Measurements from ENCODE around the gene ANKRD29. TPM values are rescaled to one million over a fixed set of nuclear protein-coding genes. Genes with fewer than 3 reads are reported as not detected.
A peak's percentile ranks its signal among the peaks of the same experiment; 100 is the strongest.
"Not testable (repeated sequence)": the region's sequence is repeated elsewhere in the genome, so short reads cannot be mapped to it uniquely, and the experiment has no call there.

The ANKRD29 gene
- total RNA-seq, 2 donors from 2014 or later, result not detected

- Mint-ChIP-seq H3K36me3 (no peaks in the 10 kb centered on the region), H3K27ac (no peak overlapping the region), H3K9me3 (no peaks in the 10 kb centered on the region)
- DNase-seq (ENCODE audit: low spot score in 2 of 2), result no peak
- ATAC-seq, result no peak
These were observed 27.2 kb downstream of the ANKRD29 start for GRCh38 chr18:23635283-23636070.

GRCh38 chr18:23634692-23635091 is 28.0 kb downstream of the ANKRD29 start:
- DNase-seq (ENCODE audit: low spot score in 2 of 2), result no peak
- Mint-ChIP-seq H3K9me3 (no peaks in the 10 kb centered on the region), H3K27ac (peak overlapping the region in 1 of 2 donors; percentile 16), H3K36me3 (no peaks in the 10 kb centered on the region)
- no peak for ATAC-seq

GRCh38 chr18:23632615-23633014 is 30.1 kb downstream of the ANKRD29 start:
- ATAC-seq (no peak), DNase-seq (ENCODE audit: low spot score in 2 of 2) (no peak)
- no peaks in the 10 kb centered on the region for H3K9me3 Mint-ChIP-seq
- H3K27ac Mint-ChIP-seq, result no peak overlapping the region
- no peaks in the 10 kb centered on the region for H3K36me3 Mint-ChIP-seq

GRCh38 chr18:23631746-23632145 is 31.0 kb downstream of the ANKRD29 start:
- DNase-seq (ENCODE audit: low spot score in 2 of 2), result no peak
- no peak for ATAC-seq
- Mint-ChIP-seq H3K36me3 (no peaks in the 10 kb centered on the region), H3K27ac (no peak overlapping the region), H3K9me3 (no peaks in the 10 kb centered on the region)

GRCh38 chr18:23631312-23631711 is 31.4 kb downstream of the ANKRD29 start:
- Mint-ChIP-seq H3K36me3 (no peaks in the 10 kb centered on the region), H3K9me3 (no peaks in the 10 kb centered on the region), H3K27ac (no peak overlapping the region)
- ATAC-seq (no peak), DNase-seq (ENCODE audit: low spot score in 2 of 2) (no peak)

- DNase-seq (ENCODE audit: low spot score in 2 of 2), result no peak
- no peaks in the 10 kb centered on the region for H3K9me3 Mint-ChIP-seq
- no peak overlapping the region for H3K27ac Mint-ChIP-seq
- peak in 1 of 2 donors; percentile 20 for ATAC-seq
- H3K36me3 Mint-ChIP-seq, result no peaks in the 10 kb centered on the region
These were observed 33.2 kb downstream of the ANKRD29 start for GRCh38 chr18:23629444-23629946.

- Mint-ChIP-seq H3K36me3 (no peaks in the 10 kb centered on the region), H3K9me3 (no peaks in the 10 kb centered on the region)
These were observed 34.7 kb downstream of the ANKRD29 start for GRCh38 chr18:23627970-23628369.

GRCh38 chr18:23627321-23627720 is 35.4 kb downstream of the ANKRD29 start:
- ATAC-seq (no peak), DNase-seq (ENCODE audit: low spot score in 2 of 2) (no peak)
- no peak overlapping the region for H3K27ac Mint-ChIP-seq
- no peaks in the 10 kb centered on the region for H3K36me3 Mint-ChIP-seq
- H3K9me3 Mint-ChIP-seq, result no peaks in the 10 kb centered on the region

More at GRCh38 chr18:23627970-23628369, 34.7 kb downstream of the ANKRD29 start:
- DNase-seq (ENCODE audit: low spot score in 2 of 2), result no peak
- no peak overlapping the region for H3K27ac Mint-ChIP-seq
- ATAC-seq, result no peak

- no peak overlapping the region for H3K27ac Mint-ChIP-seq
These were observed 36.0 kb downstream of the ANKRD29 start for GRCh38 chr18:23626451-23627279.

GRCh38 chr18:23623040-23623439 is 39.7 kb downstream of the ANKRD29 start:
- ATAC-seq (no peak), DNase-seq (ENCODE audit: low spot score in 2 of 2) (no peak)
- H3K9me3 Mint-ChIP-seq, result no peaks in the 10 kb centered on the region
- no peaks in the 10 kb centered on the region for H3K36me3 Mint-ChIP-seq
- no peak overlapping the region for H3K27ac Mint-ChIP-seq

More at GRCh38 chr18:23626451-23627279, 36.0 kb downstream of the ANKRD29 start:
- H3K36me3 Mint-ChIP-seq, result no peaks in the 10 kb centered on the region
- no peak for ATAC-seq
- H3K9me3 Mint-ChIP-seq, result no peaks in the 10 kb centered on the region
- DNase-seq (ENCODE audit: low spot score in 2 of 2), result no peak

- no peak for DNase-seq (ENCODE audit: low spot score in 2 of 2)
- no peaks in the 10 kb centered on the region for H3K36me3 Mint-ChIP-seq
- no peaks in the 10 kb centered on the region for H3K9me3 Mint-ChIP-seq
- H3K27ac Mint-ChIP-seq, result no peak overlapping the region
- peak; percentile 34 to 51 for ATAC-seq
These were observed 43.3 kb downstream of the ANKRD29 start for GRCh38 chr18:23619388-23619881.

GRCh38 chr18:23618862-23619387 is 43.8 kb downstream of the ANKRD29 start:
- ATAC-seq, result peak; percentile 34 to 54
- Mint-ChIP-seq H3K27ac (no peak overlapping the region), H3K9me3 (no peaks in the 10 kb centered on the region), H3K36me3 (no peaks in the 10 kb centered on the region)
- no peak for DNase-seq (ENCODE audit: low spot score in 2 of 2)

GRCh38 chr18:23617412-23618014 is 45.2 kb downstream of the ANKRD29 start:
- Mint-ChIP-seq H3K36me3 (no peaks in the 10 kb centered on the region), H3K27ac (no peak overlapping the region), H3K9me3 (no peaks in the 10 kb centered on the region)
- DNase-seq (ENCODE audit: low spot score in 2 of 2), result no peak
- no peak for ATAC-seq

- DNase-seq (ENCODE audit: low spot score in 2 of 2) (no peak), ATAC-seq (no peak)
- Mint-ChIP-seq H3K9me3 (no peaks in the 10 kb centered on the region), H3K27ac (no peak overlapping the region), H3K36me3 (no peaks in the 10 kb centered on the region)
These were observed 46.5 kb downstream of the ANKRD29 start for GRCh38 chr18:23616258-23616657.

- no peaks in the 10 kb centered on the region for H3K9me3 Mint-ChIP-seq
- no peak for DNase-seq (ENCODE audit: low spot score in 2 of 2)
- H3K36me3 Mint-ChIP-seq, result no peaks in the 10 kb centered on the region
- no peak overlapping the region for H3K27ac Mint-ChIP-seq
- ATAC-seq, result no peak
These were observed 47.8 kb downstream of the ANKRD29 start for GRCh38 chr18:23614891-23615290.

- ATAC-seq (no peak), DNase-seq (ENCODE audit: low spot score in 2 of 2) (no peak)
- no peaks in the 10 kb centered on the region for H3K9me3 Mint-ChIP-seq
These were observed 48.3 kb downstream of the ANKRD29 start for GRCh38 chr18:23614413-23614812.

GRCh38 chr18:23613091-23613475 is 49.6 kb downstream of the ANKRD29 start:
- H3K36me3 Mint-ChIP-seq; ATAC-seq; H3K9me3 Mint-ChIP-seq; DNase-seq (ENCODE audit: low spot score in 2 of 2); H3K27ac Mint-ChIP-seq: not testable (repeated sequence)

More at GRCh38 chr18:23614413-23614812, 48.3 kb downstream of the ANKRD29 start:
- H3K36me3 Mint-ChIP-seq, result no peaks in the 10 kb centered on the region
- no peak overlapping the region for H3K27ac Mint-ChIP-seq

Measured in activated naive CD4-positive, alpha-beta T cell treated with anti-CD3 and anti-CD28 coated beads, Interleukin-2, amount 50 U/mL, for 72 hours (primary cell).